ACC112 (cell line): ENCODE data around the gene MEGF6.

Source experiments
- H2AFZ ChIP-seq: fragments of 200-600 bp; sonication (generic); one replicate; pipeline ENCODE4 v1.6.0; 2017; ENCODE audit warnings: antibody characterized with exemption, low read length; ENCODE audit not compliant: unreplicated experiment
- H3K27ac ChIP-seq: fragments of 200-600 bp; sonication (generic); 2 replicates; pipeline ENCODE4 v1.5.1; 2014; ENCODE audit warnings: low read depth, mild to moderate bottlenecking, antibody characterized with exemption, low read length, moderate library complexity
- H3K27me3 ChIP-seq: fragments of 200-600 bp; sonication (generic); 2 replicates; pipeline ENCODE4 v1.6.1; 2014; ENCODE audit warnings: mild to moderate bottlenecking, antibody characterized with exemption, low read length, moderate library complexity, mixed read lengths; ENCODE audit not compliant: insufficient read depth
- H3K36me3 ChIP-seq: fragments of 200-600 bp; sonication (generic); 2 replicates; pipeline ENCODE4 v1.6.1; 2016; ENCODE audit warnings: mild to moderate bottlenecking, antibody characterized with exemption, low read length, moderate library complexity, mixed read lengths; ENCODE audit not compliant: insufficient read depth
- H3K4me1 ChIP-seq: fragments of 200-600 bp; sonication (generic); one replicate; pipeline ENCODE4 v1.6.1; 2016; ENCODE audit warnings: low read length, mixed read lengths; ENCODE audit not compliant: insufficient read depth, unreplicated experiment, control insufficient read depth
- H3K4me3 ChIP-seq: fragments of 200-600 bp; sonication (generic); 2 replicates; pipeline ENCODE4 v1.5.1; 2014; ENCODE audit warnings: mild to moderate bottlenecking, low read depth, low read length
- H3K79me2 ChIP-seq: fragments of 200-600 bp; sonication (generic); one replicate; pipeline ENCODE4 v1.6.0; 2016; ENCODE audit warnings: low read length; ENCODE audit not compliant: control insufficient read depth, unreplicated experiment, insufficient read depth

MEGF6 gene

GRCh38 chr1:3551290-3551678 lies 60.0 kb downstream of the MEGF6 start:
- Histone ChIP-seq H3K36me3 (no peaks in the 10 kb centered on the region), H3K4me1 (peaks cover 16% of the 10 kb centered on the region), H3K27me3 (no peaks in the 10 kb centered on the region), H2AFZ (no peak overlapping the region), H3K79me2 (no peaks in the 10 kb centered on the region), H3K27ac (no peak overlapping the region), H3K4me3 (no peak overlapping the region)

GRCh38 chr1:3550511-3551289 lies 60.6 kb downstream of the MEGF6 start:
- Histone ChIP-seq H3K36me3 (no peaks in the 10 kb centered on the region), H2AFZ (no peak overlapping the region), H3K79me2 (no peaks in the 10 kb centered on the region), H3K4me1 (peaks cover 21% of the 10 kb centered on the region), H3K4me3 (no peak overlapping the region), H3K27me3 (no peaks in the 10 kb centered on the region), H3K27ac (no peak overlapping the region)

GRCh38 chr1:3548895-3549294 lies 62.4 kb downstream of the MEGF6 start:
- Histone ChIP-seq H3K4me3 (no peak overlapping the region), H2AFZ (no peak overlapping the region), H3K79me2 (no peaks in the 10 kb centered on the region), H3K27me3 (no peaks in the 10 kb centered on the region), H3K36me3 (no peaks in the 10 kb centered on the region), H3K4me1 (peaks cover 27% of the 10 kb centered on the region), H3K27ac (no peak overlapping the region)

DNA sequence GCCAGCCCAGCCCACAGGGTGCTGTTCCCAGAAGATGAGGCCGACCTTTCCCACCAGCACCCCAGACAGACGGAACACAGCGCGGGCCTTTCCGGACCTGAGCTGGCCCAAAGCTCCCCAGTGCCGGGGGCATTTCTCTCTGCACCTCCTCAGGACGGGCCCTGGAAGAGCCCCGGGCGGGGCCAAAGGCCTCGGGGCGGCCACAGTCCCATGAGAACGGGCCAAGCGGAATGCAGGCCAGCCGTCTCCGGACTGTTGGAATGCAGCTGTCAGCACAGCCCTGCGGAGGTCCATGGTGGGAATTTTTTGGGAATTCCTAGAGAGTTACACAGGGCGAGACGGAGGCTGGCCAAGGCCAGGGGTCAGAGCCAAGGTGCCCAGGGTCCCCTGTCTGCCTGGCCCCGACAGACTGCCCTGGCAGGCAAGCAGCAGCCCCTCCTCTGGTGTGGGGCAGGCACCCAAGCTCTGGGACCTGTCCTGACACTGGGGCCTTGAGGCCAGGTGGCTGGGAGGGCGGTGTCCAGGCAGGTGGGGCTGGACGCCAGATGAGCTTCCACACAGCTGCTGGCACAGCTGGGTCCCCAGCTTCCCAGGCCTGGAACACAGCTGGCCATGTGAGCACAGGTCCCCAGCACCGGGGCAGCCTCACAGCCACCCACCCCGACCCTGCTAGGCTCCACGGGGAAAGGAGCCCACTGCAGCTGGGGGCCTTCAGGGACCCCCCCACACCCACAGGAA lies 63.0 kb downstream of the MEGF6 start:
- Histone ChIP-seq H3K36me3 (no peaks in the 10 kb centered on the region), H2AFZ (no peak overlapping the region), H3K4me1 (peaks cover 33% of the 10 kb centered on the region), H3K4me3 (no peak overlapping the region), H3K27me3 (no peaks in the 10 kb centered on the region), H3K27ac (no peak overlapping the region), H3K79me2 (no peaks in the 10 kb centered on the region)

- H3K27me3 ChIP-seq, result no peaks in the 10 kb centered on the region
- no peaks in the 10 kb centered on the region for H3K79me2 ChIP-seq
Observed at GRCh38 chr1:3547055-3548005, 64.0 kb downstream of the MEGF6 start.

DNA sequence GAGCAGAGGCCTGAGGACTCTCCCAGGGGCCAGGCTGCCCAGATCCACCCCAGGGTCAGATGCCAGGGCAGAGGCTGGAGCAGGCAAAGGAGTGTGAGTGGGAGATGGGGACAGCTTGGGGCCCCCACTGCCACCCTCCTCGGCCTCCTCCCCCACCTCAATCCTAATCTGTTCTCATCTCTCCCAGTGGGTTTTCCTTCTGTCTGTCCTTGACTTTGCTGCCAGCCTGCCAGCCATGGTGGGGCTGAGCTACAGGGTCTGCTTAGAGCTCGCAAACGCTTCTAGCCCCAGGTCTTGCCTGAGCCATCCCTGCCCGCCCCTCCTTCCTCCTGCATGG lies 65.3 kb downstream of the MEGF6 start:
- no peak overlapping the region for H3K27ac ChIP-seq
- no peaks in the 10 kb centered on the region for H3K79me2 ChIP-seq
- peaks cover 50% of the 10 kb centered on the region for H3K4me1 ChIP-seq
- H3K4me3 ChIP-seq, result no peak overlapping the region
- H3K27me3 ChIP-seq, result no peaks in the 10 kb centered on the region
- H3K36me3 ChIP-seq, result no peaks in the 10 kb centered on the region
- H2AFZ ChIP-seq, result no peak overlapping the region

More at GRCh38 chr1:3547055-3548005, 64.0 kb downstream of the MEGF6 start:
- no peaks in the 10 kb centered on the region for H3K36me3 ChIP-seq
- no peak overlapping the region for H3K27ac ChIP-seq
- H3K4me1 ChIP-seq, result peaks cover 43% of the 10 kb centered on the region
- H2AFZ ChIP-seq, result no peak overlapping the region
- no peak overlapping the region for H3K4me3 ChIP-seq

- H3K79me2 ChIP-seq, result no peaks in the 10 kb centered on the region
- no peak overlapping the region for H3K27ac ChIP-seq
- H3K4me1 ChIP-seq, result peaks cover 50% of the 10 kb centered on the region
- H3K27me3 ChIP-seq, result no peaks in the 10 kb centered on the region
- H3K36me3 ChIP-seq, result no peaks in the 10 kb centered on the region
- no peak overlapping the region for H3K4me3 ChIP-seq
- H2AFZ ChIP-seq, result no peak overlapping the region
Observed at GRCh38 chr1:3545363-3546047, 65.8 kb downstream of the MEGF6 start.

- H3K36me3 ChIP-seq, result no peaks in the 10 kb centered on the region
- H2AFZ ChIP-seq, result no peak overlapping the region
- H3K79me2 ChIP-seq, result no peaks in the 10 kb centered on the region
- H3K27me3 ChIP-seq, result no peaks in the 10 kb centered on the region
- H3K4me1 ChIP-seq, result peaks cover 50% of the 10 kb centered on the region
- H3K4me3 ChIP-seq, result no peak overlapping the region
- H3K27ac ChIP-seq, result peak overlapping the region; percentile 78
Observed at GRCh38 chr1:3544040-3544977, 67.0 kb downstream of the MEGF6 start.

GRCh38 chr1:3543076-3544039 lies 68.0 kb downstream of the MEGF6 start:
- H3K79me2 ChIP-seq, result no peaks in the 10 kb centered on the region
- no peaks in the 10 kb centered on the region for H3K27me3 ChIP-seq
- H2AFZ ChIP-seq, result peak overlapping the region; percentile 10
- peaks cover 46% of the 10 kb centered on the region for H3K4me1 ChIP-seq
- H3K27ac ChIP-seq, result peak overlapping the region; percentile 78
- H3K4me3 ChIP-seq, result peak overlapping the region; percentile 37; the same call in 1 of the 2 replicates
- H3K36me3 ChIP-seq, result no peaks in the 10 kb centered on the region
